Smooth muscle cell of the brain vasculature (primary cell): ENCODE measurements around the gene ENGASE.

Experiments used
- DNase-seq: peaks from one replicate; pipeline ENCODE4 v3.0.0-alpha.2; 2012; ENCODE audit warnings: low read depth, low spot score

The ENGASE gene

DNA sequence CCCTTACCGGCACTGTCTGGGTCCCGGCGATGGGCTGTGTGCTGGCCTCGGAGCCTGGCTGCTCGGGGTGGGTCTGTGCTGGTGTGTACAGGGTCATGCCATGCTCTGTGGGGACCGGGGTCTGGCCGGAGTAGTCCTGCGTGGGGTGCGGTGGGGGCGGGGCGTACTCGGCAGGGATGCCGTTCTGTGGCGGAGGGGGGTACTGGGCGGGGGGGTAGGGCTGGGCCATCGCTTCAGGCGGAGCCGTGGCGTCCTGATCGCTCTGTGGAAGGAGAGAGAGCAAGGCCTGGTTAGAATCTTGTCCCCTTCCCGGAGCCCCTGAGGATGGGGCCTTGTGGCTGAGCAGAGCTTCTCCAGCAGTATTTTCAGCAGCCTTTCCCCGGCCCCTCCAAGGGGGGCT is 40.9 kb downstream of the ENGASE start:
- no peak for DNase-seq

DNA sequence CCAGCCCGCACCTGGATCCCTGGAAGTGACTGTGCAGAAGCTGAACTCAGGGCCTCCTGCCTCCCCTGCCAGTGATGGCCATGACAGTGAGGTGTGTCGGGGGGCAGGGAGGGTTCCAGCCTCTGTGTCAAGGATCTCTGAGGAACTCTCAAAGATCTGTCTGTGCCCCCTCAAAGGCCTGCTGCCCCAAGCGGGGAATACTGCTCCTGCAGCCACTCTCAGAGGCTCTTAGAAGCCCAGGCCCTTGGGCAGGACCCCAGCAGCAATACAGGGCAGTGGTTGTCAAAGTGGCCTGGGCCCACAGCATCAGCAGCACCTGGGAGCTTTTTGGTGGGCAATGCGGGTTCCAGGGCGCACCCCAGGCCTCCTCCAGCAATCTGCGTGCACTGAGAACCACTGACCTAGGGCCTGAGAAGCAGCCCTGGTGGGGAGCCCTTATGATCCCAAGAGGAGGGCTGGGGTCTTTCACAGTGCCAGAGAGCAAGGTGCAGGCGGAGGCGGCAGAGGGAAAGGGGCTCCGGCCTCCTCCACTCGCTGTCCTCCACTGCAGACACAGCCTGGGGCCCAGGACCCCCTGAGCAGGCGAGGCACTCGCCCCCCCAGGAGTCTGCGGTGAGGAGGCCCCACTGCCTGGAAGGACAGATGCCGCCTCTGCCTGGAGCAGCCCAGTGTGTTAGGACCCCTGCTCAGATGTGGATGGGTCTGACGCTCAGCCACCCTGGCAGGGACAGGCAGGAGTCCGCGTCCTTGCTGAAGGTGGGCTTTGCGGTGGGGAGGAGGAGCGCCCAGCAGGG is 42.1 kb downstream of the ENGASE start:
- no peak for DNase-seq

DNA sequence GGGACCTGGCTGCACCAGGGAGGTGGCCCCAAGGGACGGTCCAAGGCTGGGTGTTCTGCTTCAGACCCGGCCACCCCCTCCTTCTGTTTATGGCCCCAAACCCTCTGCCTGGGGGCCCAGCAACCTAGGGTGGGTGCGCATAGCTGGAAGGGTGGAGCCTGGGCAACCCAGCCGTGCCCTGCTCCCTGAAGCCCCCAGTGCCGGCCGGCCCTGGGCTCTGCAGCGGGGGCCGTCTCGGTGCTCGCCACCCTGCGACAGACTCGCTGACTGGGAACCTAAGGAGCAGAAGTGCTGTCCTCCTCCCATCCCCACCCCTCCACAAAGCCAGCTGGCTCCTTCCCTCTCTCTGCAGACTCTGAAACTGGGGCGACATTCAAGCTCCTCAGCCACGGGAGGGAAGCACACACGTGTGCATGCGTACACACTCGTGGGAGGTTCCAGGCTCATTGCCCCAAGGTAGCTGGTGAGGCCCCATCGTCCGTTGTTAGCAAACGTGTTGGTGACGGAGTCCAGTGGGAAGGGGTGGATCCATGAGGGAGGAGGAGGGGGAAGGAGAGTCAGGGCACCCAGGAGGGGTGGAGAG is 43.4 kb downstream of the ENGASE start:
- DNase-seq: no peak

DNA sequence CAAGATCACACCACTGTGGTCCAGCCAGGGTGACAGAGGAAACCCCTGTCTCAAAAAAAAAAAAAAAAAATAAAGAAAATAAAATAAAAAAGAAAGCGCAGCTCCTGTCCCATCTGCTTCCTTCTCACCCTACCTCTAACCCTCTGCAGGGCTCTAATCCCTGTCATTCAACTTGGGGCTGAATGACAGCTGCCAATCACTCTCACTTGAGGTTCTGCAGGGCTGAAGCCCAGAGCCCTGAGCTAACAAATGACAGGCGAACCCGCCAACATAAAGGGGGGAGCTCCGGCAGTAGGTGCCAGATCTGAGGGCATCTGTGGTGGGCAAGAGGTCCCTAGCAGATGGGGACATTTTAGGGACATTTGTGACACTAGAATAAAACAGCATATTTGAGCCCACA is 44.3 kb downstream of the ENGASE start:
- DNase-seq: no peak

DNA sequence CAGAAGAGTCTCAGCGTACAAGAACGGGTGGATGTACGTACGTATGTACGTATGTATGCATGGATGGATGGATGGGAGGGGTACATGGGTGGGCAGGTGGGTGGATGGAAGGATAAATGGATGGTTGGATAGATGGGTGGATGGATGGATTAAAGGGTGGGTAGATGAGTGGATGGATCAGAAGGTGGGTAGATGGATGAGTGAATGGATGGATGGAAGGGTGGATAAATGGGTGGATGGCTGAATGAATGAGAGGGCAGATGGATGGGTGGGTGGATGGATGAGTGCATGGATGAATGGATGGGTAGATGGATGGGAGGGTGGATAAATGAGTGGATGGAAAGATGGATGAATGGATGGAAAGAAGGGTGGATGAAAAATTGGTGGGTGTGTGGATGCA is 45.6 kb downstream of the ENGASE start:
- DNase-seq: no peak

DNA sequence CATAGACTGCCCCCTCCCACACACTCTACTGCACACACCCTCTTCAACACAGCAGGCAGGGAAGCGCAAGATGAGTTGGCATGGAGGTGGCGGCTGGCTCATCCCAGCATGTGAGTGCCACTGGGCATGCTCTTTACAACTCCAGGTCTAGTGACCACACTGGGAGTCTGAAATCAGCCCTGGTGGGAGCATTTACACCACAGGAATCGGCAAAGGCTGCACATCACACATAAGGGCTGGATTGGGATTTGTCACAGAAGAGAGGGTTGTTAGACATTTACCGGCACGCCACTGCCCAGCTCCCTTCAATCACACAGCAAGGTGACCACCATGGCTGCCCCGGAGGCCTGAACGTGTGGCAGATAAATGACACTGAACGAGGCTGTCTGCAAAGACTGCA is 49.4 kb downstream of the ENGASE start:
- no peak for DNase-seq

DNA sequence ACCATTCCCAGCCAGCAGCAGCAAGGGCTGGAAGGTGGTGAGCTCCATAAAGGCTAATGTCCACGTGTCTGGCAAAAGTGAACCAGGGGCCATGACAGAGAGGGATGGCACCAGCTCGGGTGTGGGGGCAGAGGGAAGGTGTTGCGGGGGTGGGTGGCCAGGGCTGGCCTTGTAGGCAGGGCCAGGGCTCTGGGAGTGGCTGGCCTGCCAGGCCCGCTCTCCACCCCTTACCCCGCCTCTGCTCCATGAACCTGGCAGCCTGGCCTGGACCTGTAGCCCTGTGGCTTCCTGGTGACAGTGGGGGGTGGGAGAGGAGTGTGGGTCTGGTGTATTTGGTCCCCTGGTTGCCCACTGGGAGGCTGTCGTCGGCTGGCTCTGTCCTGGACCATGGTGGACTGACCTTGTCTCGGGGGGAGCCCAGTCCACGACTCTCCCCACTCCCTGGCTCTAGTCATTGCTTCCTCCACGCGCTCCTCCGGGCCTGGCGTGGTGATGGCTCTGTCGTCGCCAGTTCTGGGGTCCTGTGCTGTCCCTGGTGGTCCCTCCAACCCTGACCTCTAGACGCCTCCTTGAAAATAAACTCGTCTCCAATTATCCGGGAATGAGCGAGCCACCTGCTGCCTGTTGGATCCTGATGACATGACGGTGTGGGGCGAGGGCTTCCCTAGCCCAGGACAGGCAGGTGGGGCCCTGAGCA is 50.0 kb downstream of the ENGASE start:
- no peak for DNase-seq

DNA sequence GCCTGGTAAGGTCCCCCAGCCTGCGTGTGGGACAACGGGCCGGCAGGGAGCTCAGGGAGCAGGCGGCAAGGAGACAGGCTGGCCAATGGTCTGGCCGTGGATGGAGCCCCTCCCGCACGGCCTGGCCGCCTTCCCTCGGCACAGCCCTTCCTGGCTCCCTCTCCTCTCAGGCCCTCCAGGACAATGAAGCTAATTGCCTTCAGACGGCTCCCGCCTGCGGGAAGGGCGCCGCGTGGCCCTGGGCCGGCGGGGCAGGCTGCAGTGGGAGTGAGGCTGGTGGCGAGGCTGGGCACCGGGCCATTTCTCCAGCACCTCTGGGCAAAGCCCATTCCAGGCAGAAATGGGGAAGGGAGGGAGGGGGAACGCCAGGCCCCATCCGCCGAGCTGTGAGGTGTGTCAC is 50.9 kb downstream of the ENGASE start:
- DNase-seq: no peak

DNA sequence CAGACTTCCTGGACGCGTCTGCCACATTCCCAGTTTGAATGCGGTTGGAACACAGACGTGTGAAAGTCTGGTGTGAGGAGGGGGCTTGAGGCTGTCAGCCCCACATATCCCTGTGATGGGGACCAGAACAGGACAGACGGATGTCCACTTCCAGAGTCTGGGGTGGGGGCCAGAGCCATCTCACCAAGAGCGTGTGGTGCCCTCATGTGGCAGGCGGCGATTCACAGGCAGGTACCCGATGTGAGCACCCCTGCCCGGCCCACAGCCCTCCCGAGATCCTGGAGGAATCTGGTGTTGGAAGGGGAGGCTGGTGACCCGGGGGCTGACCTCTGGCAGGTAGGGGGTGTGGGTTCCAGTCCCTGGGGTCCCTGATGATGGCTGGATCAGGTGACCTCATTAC is 51.5 kb downstream of the ENGASE start:
- DNase-seq: no peak

DNA sequence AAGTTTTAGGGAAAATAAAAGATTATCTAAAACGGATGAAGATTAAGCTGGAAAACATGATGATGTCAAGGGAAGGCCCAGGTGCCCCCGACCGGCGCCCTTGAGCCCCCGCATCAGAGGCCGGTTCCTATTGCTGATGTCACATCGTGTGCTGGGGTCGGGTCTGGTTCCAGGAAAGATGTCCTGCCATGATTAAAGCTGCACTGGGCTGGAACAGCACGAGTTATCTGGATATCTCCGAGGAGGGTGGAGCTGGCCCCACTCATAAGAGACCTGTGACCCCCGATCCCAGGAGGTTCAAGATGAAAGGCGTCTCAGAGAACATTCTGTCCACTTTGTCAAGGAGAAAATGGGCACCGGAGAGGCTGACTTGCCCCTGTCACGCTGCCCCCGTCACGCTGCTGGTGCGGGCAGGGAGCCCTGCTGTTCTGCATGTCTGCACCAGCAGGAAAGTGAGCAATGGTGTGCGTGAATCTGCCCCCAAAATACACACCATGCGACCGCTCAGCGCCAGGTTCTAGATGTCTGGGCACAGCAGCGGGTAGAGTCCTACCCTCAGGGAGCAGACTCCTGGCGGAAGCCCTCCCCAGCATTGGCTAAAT is 53.0 kb downstream of the ENGASE start:
- DNase-seq: no peak

DNA sequence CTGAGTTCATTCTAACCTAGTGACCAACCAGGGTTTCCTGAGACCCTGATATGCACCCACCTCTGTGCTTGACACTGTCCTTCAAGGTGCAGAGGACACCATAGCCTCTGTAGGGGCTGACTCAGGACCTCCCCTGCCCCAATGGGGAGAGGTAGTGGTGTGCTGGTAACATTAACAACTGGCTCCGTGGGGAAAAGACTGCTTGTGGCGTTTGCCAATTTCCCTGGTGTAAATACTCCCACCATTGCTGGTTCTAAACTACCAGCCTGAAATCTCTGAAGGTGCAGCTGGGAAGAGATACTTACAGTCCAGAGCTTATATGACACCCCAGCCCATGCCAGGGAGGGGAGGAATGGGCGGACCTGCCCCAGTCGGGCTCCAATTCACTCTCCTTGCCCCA is 54.9 kb downstream of the ENGASE start:
- no peak for DNase-seq

DNA sequence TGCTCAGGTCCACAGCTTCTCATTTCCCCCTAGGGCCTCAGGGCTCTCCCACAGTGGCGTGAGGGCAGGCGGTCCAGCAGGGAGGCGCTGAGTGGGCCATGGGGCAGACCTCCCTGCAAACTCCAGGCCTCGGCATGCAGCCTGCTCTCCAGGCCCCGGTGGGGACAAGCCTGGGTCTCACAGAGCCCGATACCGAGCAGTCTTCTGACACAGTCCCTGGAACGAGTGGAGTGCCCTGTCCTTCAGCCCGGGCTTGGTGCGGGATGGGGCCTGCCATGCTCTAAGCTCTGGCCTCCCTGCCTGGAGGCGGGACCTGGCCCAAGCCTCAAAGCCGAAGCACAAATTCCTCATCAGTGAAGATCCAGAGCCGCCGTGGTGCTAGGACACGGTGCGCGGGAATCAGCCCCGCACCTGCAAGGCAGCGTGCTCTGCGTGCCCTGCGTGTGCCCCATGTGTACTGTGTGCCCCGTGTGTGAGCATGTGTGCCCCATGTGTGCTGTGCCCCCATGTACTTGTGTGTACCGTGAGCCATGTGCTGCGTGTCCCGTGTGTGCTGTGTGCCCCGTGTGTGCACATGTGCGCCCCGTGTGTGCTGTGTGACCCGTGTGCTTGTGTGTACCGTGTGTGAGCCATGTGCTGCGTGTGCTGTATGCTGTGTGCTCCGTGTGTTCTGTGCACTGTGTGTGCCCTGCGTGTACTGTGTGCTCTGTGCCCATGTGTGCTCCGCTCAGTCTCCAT is 56.1 kb downstream of the ENGASE start:
- DNase-seq: no peak

DNA sequence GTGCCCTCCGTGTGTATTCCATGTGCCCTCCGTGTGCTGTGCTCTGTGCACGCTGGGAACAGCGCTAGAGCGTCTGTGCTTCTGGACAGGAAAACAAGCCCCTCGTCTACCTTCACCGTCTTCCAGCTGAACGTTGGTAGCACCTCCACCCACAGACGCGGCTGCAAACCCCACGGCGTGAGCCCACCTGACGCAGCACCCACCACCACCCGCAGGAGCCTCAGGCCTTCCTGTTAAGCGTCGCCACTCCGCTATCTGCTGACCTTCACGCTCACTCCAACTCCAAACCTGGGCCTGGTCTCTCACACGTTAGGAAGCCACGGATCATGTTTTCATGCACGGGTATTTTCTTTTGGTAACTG is 56.6 kb downstream of the ENGASE start:
- DNase-seq: no peak

DNA sequence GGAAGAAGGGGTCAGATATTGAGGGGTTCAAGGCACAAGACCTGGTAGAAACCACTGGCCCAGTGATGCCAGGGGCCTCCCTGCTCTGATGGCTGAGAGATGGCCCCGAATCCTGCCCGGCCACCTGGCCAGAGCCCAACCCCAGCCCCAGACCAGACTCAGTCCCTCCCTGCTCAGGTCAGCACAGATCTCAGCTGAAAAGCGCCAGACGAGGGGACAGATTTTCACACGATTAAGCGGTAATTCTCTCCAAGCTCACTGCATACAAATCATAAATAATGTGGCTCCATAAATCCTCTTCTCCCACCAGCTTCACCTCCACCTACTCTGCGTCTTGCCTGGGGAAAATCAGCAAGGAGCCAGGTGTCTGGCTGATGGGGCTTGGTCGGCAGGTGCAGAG is 57.1 kb downstream of the ENGASE start:
- DNase-seq: no peak

DNA sequence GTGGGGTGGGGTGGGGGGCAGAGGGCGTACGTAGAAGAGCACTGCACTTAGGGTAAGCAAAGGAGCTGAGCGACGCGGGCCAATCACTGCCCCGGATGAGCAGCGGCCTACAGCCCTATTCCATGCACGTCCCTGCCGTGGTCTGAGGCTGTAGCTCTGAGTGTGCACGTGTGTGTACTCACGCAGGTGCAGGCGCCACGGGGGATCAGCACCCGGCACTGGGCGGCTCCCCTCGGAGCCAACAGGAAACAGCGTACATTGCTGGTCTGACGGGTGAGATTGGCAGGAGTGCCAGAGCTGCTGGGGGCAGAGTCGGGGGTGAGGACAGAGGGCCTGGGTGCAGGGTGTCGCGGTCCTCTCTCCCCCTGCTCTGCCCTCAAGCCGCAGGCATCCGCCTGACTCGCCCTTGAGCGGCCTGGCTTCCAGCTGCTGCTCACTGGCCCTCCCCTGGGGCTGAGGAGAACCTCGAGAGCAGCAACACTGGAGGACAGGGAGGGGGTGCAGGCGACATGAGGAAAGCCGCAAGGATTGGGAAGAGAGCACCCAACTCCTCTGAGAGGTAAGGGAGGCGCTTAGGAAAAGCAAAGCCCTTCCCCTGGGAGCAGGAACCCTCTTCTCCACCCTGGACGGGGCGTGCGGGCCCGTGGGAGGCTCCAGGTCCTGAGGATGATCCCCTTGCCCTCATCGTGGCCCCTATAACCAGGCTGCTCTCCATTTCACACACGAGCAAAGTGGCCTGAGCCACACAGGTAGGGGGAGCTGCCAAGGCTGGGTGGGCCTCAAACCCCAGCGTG is 57.8 kb downstream of the ENGASE start:
- no peak for DNase-seq

DNA sequence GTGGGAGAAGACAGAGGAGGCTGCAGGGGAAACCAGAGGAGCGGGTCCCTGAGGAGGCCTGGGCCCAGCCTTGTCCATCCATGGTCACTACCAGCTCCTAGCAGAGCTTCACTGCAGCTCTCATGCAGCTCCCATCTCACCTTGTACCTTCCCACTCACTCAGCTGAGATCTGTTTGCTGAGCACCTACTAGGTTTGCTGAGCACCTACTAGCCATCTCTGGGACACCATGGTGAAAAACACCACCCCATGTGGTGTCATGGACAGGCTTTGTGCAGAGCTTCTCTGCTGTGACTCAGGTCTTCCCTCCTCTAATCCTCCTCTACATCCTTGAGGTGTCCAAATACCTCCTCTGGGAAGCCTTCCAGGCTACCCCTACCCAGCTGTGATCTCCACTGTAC is 58.6 kb downstream of the ENGASE start:
- DNase-seq: no peak

DNA sequence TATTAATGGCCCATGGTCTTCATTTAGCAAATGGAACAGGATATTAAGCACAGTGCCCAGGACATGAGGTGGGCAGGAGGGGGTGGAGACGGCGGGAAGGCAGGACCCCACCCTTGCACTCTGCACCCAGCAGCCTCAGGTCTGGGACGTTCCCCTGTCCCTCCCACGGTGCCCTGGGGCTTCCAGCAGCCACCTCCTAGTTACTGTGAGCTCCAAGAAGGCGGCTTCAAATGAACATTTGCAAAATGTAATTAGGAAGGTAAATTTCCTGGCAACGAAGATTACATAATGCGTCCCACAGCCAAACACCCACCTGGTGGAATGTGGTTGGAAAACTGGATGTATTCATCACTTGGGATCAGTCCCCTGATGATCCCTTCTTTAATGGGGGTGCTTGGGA is 59.4 kb downstream of the ENGASE start:
- DNase-seq: no peak

DNA sequence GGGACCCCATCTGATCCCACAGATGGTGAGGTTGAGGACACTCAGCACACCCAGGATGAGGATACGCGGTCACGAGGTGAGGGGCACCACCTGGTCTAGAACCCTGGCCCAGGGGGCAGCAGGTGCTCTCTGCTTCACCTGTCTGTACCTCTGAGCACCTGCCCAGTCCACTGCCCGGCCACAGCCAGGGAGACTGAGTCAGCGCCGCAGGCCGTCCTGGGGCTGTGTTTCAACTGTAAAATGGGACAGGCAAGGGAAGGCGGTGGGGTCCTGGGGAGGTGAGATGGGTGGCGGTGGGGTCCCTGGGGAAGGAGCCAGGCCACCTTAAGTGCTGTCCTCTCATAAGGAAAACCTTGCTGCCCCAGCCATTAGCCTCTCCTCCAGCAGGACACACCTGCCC is 60.4 kb downstream of the ENGASE start:
- DNase-seq: no peak

DNA sequence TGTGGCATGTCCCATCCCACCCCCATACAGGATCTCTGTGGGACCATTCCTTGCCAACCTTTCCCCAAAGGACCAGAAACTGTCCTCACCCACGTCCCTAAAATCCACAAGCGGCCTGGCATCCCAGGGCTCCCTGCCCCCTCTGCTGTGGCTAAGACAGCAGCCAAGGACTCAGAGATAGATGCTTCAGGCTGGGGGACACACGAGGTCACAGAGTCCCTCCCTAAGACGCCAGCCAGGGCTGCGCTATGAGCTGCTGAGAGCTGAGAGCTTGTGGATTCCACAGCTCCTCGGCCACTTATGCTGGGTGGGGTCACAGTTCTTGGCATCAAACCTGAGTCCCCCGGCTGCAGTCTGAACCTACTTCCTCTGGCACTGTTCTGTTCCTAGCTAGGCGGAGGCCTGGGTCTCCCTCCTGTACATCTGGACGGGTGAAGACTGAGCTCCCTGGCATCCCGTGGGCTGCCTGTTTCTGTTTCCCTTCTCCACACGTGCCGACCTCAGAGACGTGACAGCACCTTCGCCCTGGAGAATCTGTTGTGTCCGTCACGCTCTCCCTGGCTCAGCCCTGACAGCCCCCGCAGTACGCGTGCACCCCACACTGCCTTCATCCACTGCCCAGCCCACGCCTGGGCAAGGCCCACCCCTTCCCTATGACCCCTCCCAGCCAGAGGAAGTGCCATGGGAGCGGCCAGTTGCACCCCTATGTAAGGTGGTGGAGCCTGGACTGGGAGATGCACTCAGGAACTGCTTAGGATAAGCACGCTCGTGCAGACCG is 61.2 kb downstream of the ENGASE start:
- DNase-seq: no peak
